Aortic smooth muscle cell (primary cell): ENCODE data around the gene HTR2B. TPM values are rescaled to one million over a fixed set of nuclear protein-coding genes. Genes with fewer than 3 reads are reported as not detected.

ENCODE experiments used
- total RNA-seq: library from RNA; depleted of rRNA; stranded (reverse); fragments of >200 nt; gene quantifications from 2 replicates; pipeline ENCODE4 v1.2.3, GENCODE V29; 2014

Gene HTR2B
- total RNA-seq, result 118 and 269 TPM in 2 replicates

DNA sequence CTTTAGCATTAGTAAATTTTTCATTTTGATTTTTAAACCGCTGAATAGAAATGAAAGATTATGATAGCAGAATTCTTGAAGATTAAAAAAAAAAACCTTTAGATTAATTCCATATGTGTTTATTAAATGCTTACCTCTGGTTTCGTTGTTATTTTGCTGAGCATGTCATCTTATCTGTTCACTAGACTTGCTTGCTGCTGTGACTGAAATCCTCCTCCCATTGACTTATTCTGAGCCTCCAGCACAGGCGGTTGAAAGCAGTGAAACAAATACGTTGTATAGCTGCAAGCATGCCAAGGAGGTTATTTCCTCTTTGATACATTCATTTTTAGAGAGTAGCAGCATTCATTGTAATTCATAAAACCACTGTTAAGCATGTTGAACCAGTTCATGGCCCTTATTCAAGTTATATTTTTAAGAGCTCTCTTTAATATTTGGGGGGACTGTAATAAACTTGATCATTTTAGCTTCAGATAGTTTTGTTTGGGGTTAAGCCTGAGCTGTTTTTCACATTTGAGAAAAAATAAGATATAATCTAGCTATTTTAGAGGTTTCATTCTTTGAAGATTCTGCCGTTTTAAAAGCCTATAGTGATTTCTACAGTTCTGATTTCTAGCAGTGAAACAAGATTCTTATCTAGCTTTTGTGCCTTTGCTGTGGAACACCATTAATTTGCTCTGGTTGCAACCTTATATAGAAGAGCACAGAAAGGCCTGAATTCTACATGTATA lies at the start of gene HTR2B:
HTR2B (minus strand) TSS at position 205 of the 731 bp plus-strand sequence. CDS start 1,278 bp downstream, outside the sequence.

Other genes starting within 250 kb of the HTR2B start
- not detected in 2 replicates for gene GPR55, start 199.8 kb downstream of the HTR2B start, total RNA-seq
- gene SPATA3, start 128.9 kb downstream of the HTR2B start, total RNA-seq, result not detected in 2 replicates
- 0.25 and 0.26 TPM in 2 replicates for gene C2orf72, start 87.5 kb downstream of the HTR2B start, total RNA-seq
- gene PSMD1, start 68.2 kb downstream of the HTR2B start, total RNA-seq, result 139 and 182 TPM in 2 replicates
- 97.6 and 158 TPM in 2 replicates for gene ARMC9, start 73.6 kb upstream of the HTR2B start, total RNA-seq